A549 (cell line): ENCODE measurements around the gene TNS3. TPM values are rescaled to one million over a fixed set of nuclear protein-coding genes. Genes with fewer than 3 reads are reported as not detected.

ENCODE experiments used
- ATAC-seq, 2 experiments: fragments of 200-7000 bp in 1 of 2; fragments of >200 bp in 1 of 2; cut with Nextera tagmentation in 1 of 2; cut with Tn5 transposase in 1 of 2; 3 replicates each; pipeline versions ENCODE4 v1.8.0 to v1.9.1; 2018 to 2020; ENCODE audit warnings: mild to moderate bottlenecking in 1 of 2, moderate library complexity in 1 of 2
- CTCF ChIA-PET: fragments of 300-600 bp; sonication (Branson Sonifier 250); formaldehyde crosslinking; extraction: SDS; loops from one replicate; lab custom pipeline; 2021; ENCODE audit warnings: antibody characterized with exemption, inconsistent platforms; lab: Yijun Ruan, JAX
- POLR2A ChIA-PET: fragments of 350-600 bp; formaldehyde crosslinking; extraction: SDS; loops from one replicate; lab custom pipeline; 2021; ENCODE audit warnings: antibody characterized with exemption, inconsistent platforms; lab: Yijun Ruan, JAX
- DNase-seq, 2 experiments: peaks; one replicate each; pipeline versions ENCODE4 v3.0.0 to v3.0.0-alpha.2; 2011 to 2016; ENCODE audit warnings: low read depth in 1 of 2, low spot score in 1 of 2
- FAIRE-seq: peaks from 2 replicates; lab custom pipeline; 2011; peaks lifted over from hg19 to GRCh38; lab: Jason Lieb, UNC
- H3K27ac ChIP-seq, 2 experiments: fragments of >200 bp; sonication (Bioruptor Twin); formaldehyde crosslinking; 3 replicates each; pipeline ENCODE4 v1.5.1; 2016 to 2017
- H3K4me1 ChIP-seq: fragments of >200 bp; sonication (Bioruptor Twin); formaldehyde crosslinking; 3 replicates; pipeline ENCODE4 v1.6.1; 2016
- H3K4me2 ChIP-seq: fragments of >200 bp; sonication (Bioruptor Twin); formaldehyde crosslinking; 3 replicates; pipeline ENCODE4 v1.6.1; 2016
- H3K4me3 ChIP-seq: fragments of >200 bp; sonication (Bioruptor Twin); formaldehyde crosslinking; 3 replicates; pipeline ENCODE4 v1.5.1; 2016
- H3K9me3 ChIP-seq: fragments of >200 bp; sonication (Bioruptor Twin); formaldehyde crosslinking; 3 replicates; pipeline ENCODE4 v1.6.1; 2016
- ATOH8 ChIP-seq: fragments of 250-450 bp; sonication (Bioruptor Pico); IDR thresholded peaks from 2 replicates; pipeline ENCODE4 v1.5.0; 2020; ENCODE audit warnings: low read depth, mild to moderate bottlenecking, moderate library complexity
- BHLHE40 ChIP-seq: IDR thresholded peaks from 2 replicates; pipeline ENCODE4 v1.6.1; 2012; ENCODE audit warnings: low read depth, low read length, inconsistent platforms
- CBX2 ChIP-seq: fragments of 200-600 bp; sonication (generic); IDR thresholded peaks from 2 replicates; pipeline ENCODE4 v1.6.1; 2016; ENCODE audit warnings: low read depth, mild to moderate bottlenecking, borderline replicate concordance
- CEBPB ChIP-seq, 2 experiments: fragments of >200 bp in 1 of 2; sonication (Bioruptor Twin) in 1 of 2; formaldehyde crosslinking in 1 of 2; IDR thresholded peaks; 2 replicates each; pipeline ENCODE4 v1.6.1; 2012 to 2016
- CHD4 ChIP-seq: fragments of 200-600 bp; sonication (generic); IDR thresholded peaks from 2 replicates; pipeline ENCODE4 v1.6.1; 2016; ENCODE audit warnings: antibody characterized with exemption, mild to moderate bottlenecking, borderline replicate concordance
- CTCF ChIP-seq: fragments of >200 bp; sonication (Bioruptor Twin); formaldehyde crosslinking; IDR thresholded peaks from 3 replicates; pipeline ENCODE4 v1.5.1; 2016
- EHMT2 ChIP-seq: fragments of 200-600 bp; sonication (generic); IDR thresholded peaks from 2 replicates; pipeline ENCODE4 v1.6.1; 2016; ENCODE audit warnings: antibody characterized with exemption, low read depth, mild to moderate bottlenecking, moderate library complexity
- ELK1 ChIP-seq: fragments of 150-350 bp; IDR thresholded peaks from 2 replicates; pipeline ENCODE4 v1.6.1; 2014; ENCODE audit warnings: low read depth, mild to moderate bottlenecking, low read length
- ESRRA ChIP-seq: fragments of 150-350 bp; IDR thresholded peaks from 2 replicates; pipeline ENCODE4 v1.6.1; 2014; ENCODE audit warnings: mild to moderate bottlenecking, low read length, borderline replicate concordance
- FOSL2 ChIP-seq, 2 experiments: fragments of 450-650 bp in 1 of 2; fragments of >200 bp in 1 of 2; sonication (Bioruptor Twin) in 1 of 2; formaldehyde crosslinking; IDR thresholded peaks; 2 replicates each; pipeline versions ENCODE4 v1.5.0 to v1.6.1; 2016 to 2020; ENCODE audit warnings: mild to moderate bottlenecking in 1 of 2, moderate library complexity in 1 of 2
- HEYL ChIP-seq: fragments of 250-450 bp; sonication (Bioruptor Pico); IDR thresholded peaks from 2 replicates; pipeline ENCODE4 v1.8.0; 2021; ENCODE audit warnings: mild to moderate bottlenecking, moderate library complexity
- HMGXB4 ChIP-seq: fragments of 250-450 bp; sonication (Bioruptor Pico); IDR thresholded peaks from 2 replicates; pipeline ENCODE4 v1.5.0; 2021; ENCODE audit warnings: mild to moderate bottlenecking, moderate library complexity, borderline replicate concordance
- HOXA7 ChIP-seq: fragments of 250-450 bp; sonication (Bioruptor Pico); IDR thresholded peaks from 2 replicates; pipeline ENCODE4 v1.5.0; 2020; ENCODE audit warnings: mild to moderate bottlenecking, moderate library complexity
- HOXB13 ChIP-seq: fragments of 250-450 bp; sonication (Bioruptor Pico); IDR thresholded peaks from 2 replicates; pipeline ENCODE4 v1.5.0; 2020; ENCODE audit warnings: low read depth, mild to moderate bottlenecking, moderate library complexity
- MAFK ChIP-seq: fragments of 450-650 bp; IDR thresholded peaks from 2 replicates; pipeline ENCODE4 v1.6.1; 2014; ENCODE audit not compliant: partially characterized antibody
- MAX ChIP-seq: IDR thresholded peaks from 2 replicates; pipeline ENCODE4 v1.6.1; 2012
- MYC ChIP-seq: IDR thresholded peaks from 2 replicates; pipeline ENCODE4 v1.6.1; 2012; ENCODE audit warnings: mild to moderate bottlenecking, inconsistent platforms, low read length, improper control_type of control experiment, borderline replicate concordance
- NFE2L2 ChIP-seq: fragments of 150-350 bp; conservative IDR thresholded peaks from 2 replicates; pipeline ENCODE4 v1.6.1; 2014; ENCODE audit warnings: low read length
- NPAS2 ChIP-seq: fragments of 250-450 bp; sonication (Bioruptor Pico); IDR thresholded peaks from 2 replicates; pipeline ENCODE4 v1.8.0; 2022; ENCODE audit warnings: mild to moderate bottlenecking, moderate library complexity, borderline replicate concordance
- NR3C1 ChIP-seq: fragments of >200 bp; sonication (Bioruptor Twin); formaldehyde crosslinking; IDR thresholded peaks from 3 replicates; pipeline ENCODE4 v1.6.1; 2017
- PBX3 ChIP-seq: IDR thresholded peaks from 2 replicates; pipeline ENCODE4 v1.6.1; 2012
- REST ChIP-seq: fragments of 200-600 bp; sonication (generic); IDR thresholded peaks from 2 replicates; pipeline ENCODE4 v1.6.1; 2016; ENCODE audit warnings: antibody characterized with exemption, mild to moderate bottlenecking, moderate library complexity
- RFX5 ChIP-seq: fragments of 450-650 bp; IDR thresholded peaks from 2 replicates; pipeline ENCODE4 v1.7.1; 2014; ENCODE audit warnings: antibody characterized with exemption, mild to moderate bottlenecking, moderate library complexity
- ZC3H11A ChIP-seq: fragments of 450-650 bp; IDR thresholded peaks from 2 replicates; pipeline ENCODE4 v1.6.1; 2014; ENCODE audit warnings: antibody characterized with exemption, mild to moderate bottlenecking
- WGBS: methylation state at CpG from one replicate; pipeline ENCODE4 v1.1.6; 2017; ENCODE audit errors: missing lambda C conversion rate; 5-methylcytosine and 5-hydroxymethylcytosine counted together
- polyA plus RNA-seq, 4 experiments: library from polyadenylated mRNA; depleted of rRNA in 3 of 4; stranded (reverse); fragments of >200 nt; fragmentation: RNase III in 1 of 4; extraction: RNeasy Plus Mini Kit Qiagen cat#74134 plus additional on column Dnase treatment in 1 of 4; gene quantifications; 2 replicates in 3 of 4; 3 replicates in 1 of 4; pipeline ENCODE4 v1.2.3, GENCODE V29; 2011 to 2017

The TNS3 gene
- polyA plus RNA-seq, 2 of the 4 experiments (the other 2 are of a cell fraction), result 107 to 134 TPM

GRCh38 chr7:47323904-47324303 is 258.0 kb downstream of the TNS3 start:
- no peak for ATAC-seq
- DNase-seq, result no peak
- no peaks in the 10 kb centered on the region for H3K9me3 ChIP-seq
- no peak for TF ChIP-seq MYC
- no peak for TF ChIP-seq NFE2L2
- TF ChIP-seq ELK1, result no peak
- TF ChIP-seq CBX2, result no peak
- no peak for TF ChIP-seq CEBPB (IDR thresholded peaks at IDR 0.05)
- no peak for TF ChIP-seq ZC3H11A
- no peak for TF ChIP-seq MAX
- TF ChIP-seq HMGXB4 (CRISPR knock-in tag), result no peak
- TF ChIP-seq HOXB13, result no peak
- no peak for TF ChIP-seq CTCF
- TF ChIP-seq CHD4, result no peak
- TF ChIP-seq ATOH8, result no peak
- TF ChIP-seq RFX5, result no peak
- TF ChIP-seq MAFK, result no peak
- TF ChIP-seq, all 56 proteins: peak for 0
- 88% methylated on average over 4 of the region's 4 CpGs for WGBS
- POLR2A ChIA-PET, result no interaction called here
- no peak overlapping the region for H3K4me3 ChIP-seq
- CTCF ChIA-PET, result no interaction called here
- no peak overlapping the region for H3K4me2 ChIP-seq
- FAIRE-seq, result no peak
- no peak overlapping the region for H3K27ac ChIP-seq
- peaks cover 6% of the 10 kb centered on the region; the same call in 2 of the 3 replicates for H3K4me1 ChIP-seq

- CTCF ChIA-PET, result no interaction called here
- no peak for DNase-seq
- 87% methylated on average over 9 of the region's 11 CpGs for WGBS
- Histone ChIP-seq H3K4me1 (no peaks in the 10 kb centered on the region), H3K4me3 (no peak overlapping the region), H3K9me3 (no peaks in the 10 kb centered on the region), H3K27ac (no peak overlapping the region), H3K4me2 (no peak overlapping the region)
- TF ChIP-seq FOSL2 (IDR thresholded peaks at IDR 0.05) (no peak), FOSL2 (CRISPR knock-in tag; IDR thresholded peaks at IDR 0.05) (no peak), RFX5 (no peak), EHMT2 (no peak), NR3C1 (no peak), NPAS2 (no peak), PBX3 (no peak), ESRRA (no peak), HEYL (CRISPR knock-in tag) (no peak), REST (no peak), BHLHE40 (no peak), HOXA7 (CRISPR knock-in tag) (no peak)
- no peak for FAIRE-seq
- POLR2A ChIA-PET, result no interaction called here
- ATAC-seq, result no peak
Observed at GRCh38 chr7:47322731-47323130, 259.2 kb downstream of the TNS3 start.
